GM21360 (cell line): ENCODE measurements around the gene TMCC2.

Experiments
- ATAC-seq: cut with Tn5 transposase; IDR thresholded peaks from one replicate; pipeline ENCODE4 v1.9.1; 2021; ENCODE audit warnings: mild to moderate bottlenecking, moderate library complexity; ENCODE audit not compliant: unreplicated experiment

TMCC2 gene

GRCh38 chr1:205239078-205239477, 11.3 kb downstream of the TMCC2 start:
- no peak for ATAC-seq

DNA sequence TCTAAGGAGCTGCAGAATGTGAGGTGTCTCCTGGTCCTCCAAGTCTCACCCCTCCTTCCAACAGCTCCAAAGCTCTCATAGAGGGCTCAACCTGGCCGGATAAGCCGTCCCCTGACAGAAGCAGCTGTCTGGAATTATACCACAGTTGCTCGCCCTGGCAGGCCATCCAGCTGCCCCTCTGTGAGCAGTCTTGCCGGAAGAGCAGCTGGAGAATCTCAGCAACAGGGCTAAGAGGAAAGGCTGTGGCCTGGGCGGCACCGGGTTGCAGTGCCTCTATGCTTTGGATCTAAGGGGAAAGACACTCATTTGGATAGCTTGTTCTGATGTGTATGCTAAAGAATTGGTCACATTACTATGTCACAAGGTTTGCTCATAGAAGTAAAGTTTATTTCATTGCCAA, 12.4 kb downstream of the TMCC2 start:
- no peak for ATAC-seq

DNA sequence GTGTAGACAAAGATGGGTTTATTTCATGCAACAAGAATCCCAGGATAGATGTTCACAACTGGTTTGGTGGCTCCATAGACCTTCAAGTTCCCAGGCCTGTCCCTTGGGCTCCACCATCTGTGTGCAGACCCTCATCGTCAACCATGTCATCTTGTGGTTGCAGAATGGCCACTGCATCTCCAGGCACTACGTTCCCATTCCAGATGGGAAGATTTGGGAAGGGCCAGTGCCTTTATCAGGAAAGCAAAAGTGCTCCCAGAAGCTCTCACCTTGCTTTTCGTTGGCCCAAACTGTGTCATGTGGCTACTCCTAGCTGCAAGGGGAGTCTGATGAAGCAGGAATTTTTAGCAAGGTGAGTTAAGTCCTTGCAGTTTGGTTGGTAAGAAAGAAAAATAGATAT, 12.8 kb downstream of the TMCC2 start:
- ATAC-seq: no peak

GRCh38 chr1:205241366-205242030, 13.8 kb downstream of the TMCC2 start:
- ATAC-seq: no peak

DNA sequence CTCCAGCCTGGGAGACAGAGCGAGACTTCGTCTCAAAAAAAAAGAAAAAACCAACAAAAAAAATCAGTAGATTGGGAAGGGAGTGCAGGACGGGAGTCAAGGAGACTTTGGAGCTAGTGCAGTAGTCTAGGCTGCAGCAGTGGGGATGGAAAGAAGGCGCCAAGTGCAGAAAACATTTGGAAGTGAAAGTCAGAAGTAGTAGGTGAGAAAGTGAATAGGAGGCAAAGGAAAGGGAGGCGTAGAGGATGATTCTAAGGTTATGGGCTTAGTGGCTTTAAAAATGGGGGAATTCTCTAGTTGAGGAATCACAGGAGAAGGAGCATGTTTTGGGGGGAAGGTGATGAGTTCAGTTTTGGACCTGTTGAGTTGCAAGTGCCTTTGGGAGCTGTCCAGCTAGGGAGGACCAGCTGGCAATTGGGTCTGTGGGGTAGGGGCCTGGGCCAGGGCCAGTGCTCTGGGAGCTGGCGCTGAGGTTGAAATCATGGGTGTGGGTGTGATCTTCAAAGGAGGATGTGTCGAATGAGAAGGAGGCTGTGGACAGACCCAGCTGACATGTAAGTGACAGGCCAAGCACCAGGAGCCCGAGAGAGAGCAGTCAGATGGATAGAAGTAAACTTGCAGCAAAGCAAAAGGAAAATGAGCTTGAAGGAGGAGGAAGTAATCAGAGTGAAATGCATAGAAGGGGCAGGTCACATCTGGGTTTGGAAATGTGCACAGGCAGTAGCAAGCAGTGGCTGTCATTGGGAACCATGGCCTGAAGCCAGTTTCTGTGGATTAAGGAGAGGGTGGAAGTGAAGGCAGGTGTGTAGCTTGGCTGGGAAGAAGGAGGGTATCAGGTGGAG, 15.8 kb downstream of the TMCC2 start:
- ATAC-seq: no peak

DNA sequence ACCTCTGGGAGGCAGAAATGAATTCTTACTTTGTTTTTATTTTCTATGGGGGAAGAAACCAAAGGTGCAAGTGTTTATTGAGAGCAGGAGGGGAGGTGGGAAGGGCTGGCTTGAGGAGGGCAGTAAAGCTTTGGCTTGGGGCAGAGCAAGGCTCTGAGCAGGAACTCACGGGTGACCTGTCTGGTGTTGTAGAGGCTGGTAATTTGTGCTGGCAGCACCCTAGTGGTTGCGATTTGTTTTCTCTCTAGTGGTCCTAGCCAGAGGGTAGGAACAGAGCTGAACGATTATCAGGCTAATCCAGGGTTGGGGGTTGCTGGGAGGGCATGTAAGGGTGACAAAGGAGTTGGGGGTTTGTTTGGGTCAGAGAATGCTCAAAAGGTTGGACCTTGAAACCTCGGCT, 16.6 kb downstream of the TMCC2 start:
- ATAC-seq: no peak

DNA sequence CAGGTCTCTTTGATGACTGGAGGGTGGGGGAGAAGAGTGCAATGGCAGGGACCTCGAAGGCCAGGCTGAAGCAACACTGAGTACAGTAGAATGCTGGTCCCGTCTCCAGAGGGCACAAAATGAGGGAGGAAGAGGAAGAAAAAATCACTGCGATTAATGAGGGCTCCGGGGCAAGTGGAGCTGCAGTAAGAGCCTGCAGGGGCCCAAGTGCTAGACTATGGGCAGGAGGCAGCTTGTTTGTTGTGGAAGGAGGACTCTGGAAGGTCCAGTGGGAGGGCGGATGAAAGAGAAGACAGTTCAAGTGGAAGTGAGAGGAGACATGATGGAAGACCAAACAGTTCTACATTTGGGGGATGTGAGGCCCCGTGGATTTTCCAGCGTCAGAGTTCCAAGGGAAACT, 17.4 kb downstream of the TMCC2 start:
- ATAC-seq: no peak

GRCh38 chr1:205246351-205247119, 18.8 kb downstream of the TMCC2 start:
- no peak for ATAC-seq

GRCh38 chr1:205247130-205247921, 19.6 kb downstream of the TMCC2 start:
- ATAC-seq: no peak

GRCh38 chr1:205248793-205249601, 21.3 kb downstream of the TMCC2 start:
- no peak for ATAC-seq

DNA sequence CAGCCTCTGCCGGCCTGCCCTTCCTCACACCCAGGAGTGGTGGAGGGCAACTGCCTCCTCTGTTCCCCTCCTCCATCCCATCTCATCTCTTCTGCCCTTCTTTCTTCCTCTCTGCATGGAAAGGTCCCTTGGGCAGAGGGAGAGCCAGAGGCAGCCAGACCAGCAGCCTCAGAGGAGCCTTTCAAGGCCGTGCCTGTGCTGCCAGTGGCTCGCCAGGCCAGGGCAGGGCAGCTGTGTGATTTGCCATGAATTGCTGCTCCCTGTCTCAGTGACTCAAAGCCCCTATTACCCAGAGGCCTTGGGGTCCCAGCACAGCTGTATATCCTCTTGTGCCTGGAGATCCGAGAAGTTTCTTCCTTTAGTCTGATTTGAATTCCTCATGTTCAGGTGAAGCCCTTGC, 21.9 kb downstream of the TMCC2 start:
- ATAC-seq: no peak

- ATAC-seq: no peak
Observed at GRCh38 chr1:205250699-205251098, 23.0 kb downstream of the TMCC2 start.

DNA sequence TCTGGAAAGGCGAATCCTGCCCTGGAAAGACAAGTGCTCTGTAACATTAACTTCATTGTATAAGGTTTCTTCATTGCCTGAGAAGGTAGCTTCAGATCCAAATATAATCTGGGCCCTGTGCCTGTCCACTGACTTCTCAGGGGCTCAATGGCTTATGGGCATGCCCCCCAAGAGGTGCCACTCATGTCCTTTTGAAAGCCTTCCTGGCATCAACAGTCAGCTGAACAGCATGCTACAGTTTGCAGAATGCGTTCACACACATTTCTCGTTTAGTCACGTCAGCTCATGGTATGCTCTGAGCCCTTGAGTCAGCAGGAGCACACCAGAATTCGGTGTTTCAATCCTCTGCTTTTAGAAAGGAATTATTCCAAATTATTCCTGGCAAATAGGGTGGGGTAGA, 23.8 kb downstream of the TMCC2 start:
- no peak for ATAC-seq

DNA sequence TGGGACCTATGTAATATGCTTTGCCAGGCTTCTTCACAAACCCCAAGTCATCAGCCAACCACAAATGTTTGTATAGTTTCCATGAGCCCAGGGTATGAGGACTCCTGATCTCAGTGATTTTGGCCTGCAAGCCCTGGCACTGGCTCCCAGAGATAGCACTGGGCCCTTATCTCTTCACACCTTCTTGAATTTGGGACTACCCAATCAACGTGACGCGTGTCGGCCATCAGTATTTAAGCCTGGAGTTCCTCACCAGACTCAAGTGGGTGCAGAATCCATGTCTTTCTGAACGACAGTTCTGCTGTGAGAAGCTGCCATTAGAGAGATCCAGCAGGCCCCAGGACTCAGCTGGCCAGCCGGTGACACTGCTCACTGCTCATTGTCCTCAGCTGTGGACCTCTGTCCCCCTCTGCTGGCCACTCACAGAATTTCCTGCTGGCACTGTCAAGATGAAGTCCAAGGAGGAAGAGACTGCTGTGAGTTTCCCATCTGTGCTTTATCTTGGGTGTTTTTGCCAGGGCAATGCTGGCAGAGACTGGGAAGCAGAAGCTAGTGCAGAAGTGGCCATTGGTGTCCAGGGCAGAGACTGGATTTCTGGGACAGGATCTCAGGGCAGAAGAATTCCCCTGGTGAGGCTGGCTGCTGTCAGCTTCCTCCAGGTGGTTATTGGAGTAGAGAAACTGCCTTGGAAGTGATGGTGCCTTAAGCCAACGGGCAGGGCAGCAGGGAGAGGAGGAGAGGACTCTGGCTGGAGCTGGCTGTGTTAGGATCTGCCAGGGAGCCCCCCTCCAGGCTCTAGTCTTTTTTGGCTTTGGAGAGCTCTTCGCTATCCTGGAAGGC, 28.4 kb downstream of the TMCC2 start:
- no peak for ATAC-seq

- no peak for ATAC-seq
Observed at GRCh38 chr1:205256951-205257625, 29.3 kb downstream of the TMCC2 start.

DNA sequence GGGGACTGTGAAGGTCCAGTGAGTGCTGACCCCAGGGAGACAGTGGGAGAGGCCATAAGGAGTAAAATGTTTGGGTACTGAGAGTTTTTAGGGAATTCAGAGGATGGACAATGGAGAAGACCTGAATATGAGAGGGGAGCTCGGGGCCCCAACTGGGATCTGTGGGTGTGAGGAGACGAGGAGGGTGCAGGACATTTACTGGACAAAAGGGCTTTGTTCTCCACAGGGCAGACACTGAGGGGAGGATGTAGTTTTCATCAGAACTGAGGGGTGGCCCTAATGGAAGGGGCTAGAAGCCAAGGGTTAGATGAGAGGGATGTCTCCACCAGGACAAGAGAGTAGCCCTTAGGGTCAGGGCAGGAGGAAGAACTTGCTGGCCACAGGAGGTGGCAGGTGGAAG, 30.0 kb downstream of the TMCC2 start:
- no peak for ATAC-seq

DNA sequence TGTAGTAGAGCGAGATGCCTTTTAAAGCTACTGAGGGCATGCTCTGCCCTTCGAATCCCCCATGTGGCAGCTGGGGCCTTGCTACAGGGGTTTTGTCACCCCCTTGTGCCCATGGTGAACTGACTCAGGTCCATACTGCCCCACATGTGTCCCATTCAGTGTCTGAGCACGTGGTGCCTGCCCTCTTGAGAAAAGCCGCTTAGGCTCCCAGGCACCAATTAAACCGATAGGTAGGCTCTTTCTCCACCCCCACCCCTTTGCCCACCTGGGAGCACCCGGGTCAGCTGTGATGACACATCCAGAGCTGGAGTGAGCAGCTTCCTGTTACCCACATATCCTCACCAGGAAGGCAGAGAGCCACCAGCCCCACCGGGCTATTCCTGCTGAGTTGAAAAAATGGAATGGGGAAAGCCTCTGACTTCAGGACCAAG, 30.5 kb downstream of the TMCC2 start:
- ATAC-seq: no peak

DNA sequence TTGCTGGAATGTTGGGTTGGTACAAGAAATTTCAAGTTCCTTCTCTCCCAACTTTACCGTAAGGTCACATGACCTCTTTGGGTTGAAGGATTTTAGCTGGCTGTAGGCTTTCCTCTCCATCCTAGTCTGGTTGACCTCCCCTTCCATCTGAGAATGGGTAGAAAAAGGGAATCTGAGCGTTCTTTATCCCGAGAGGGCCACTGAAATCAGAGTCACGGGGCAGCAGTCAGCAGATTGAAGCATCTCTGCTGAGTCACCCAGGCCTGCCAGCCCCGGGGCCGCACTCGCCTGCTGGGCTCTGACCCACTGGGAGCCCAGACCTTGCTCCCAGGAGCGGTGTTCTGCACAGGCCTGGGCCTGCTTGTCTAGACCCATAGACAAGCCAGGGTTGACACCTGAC, 31.0 kb downstream of the TMCC2 start:
- ATAC-seq: no peak
